Mesothelial cell of epicardium (in vitro differentiated cells): ENCODE data around the gene ADGRG4. TPM values are rescaled to one million over a fixed set of nuclear protein-coding genes. Genes with fewer than 3 reads are reported as not detected.

ENCODE experiments used
- DNase-seq, 2 experiments: peaks; one replicate each; pipeline ENCODE4 v3.0.0; 2021; ENCODE audit warnings: low spot score in 2 of 2; ENCODE audit not compliant: unreplicated experiment in 2 of 2
- H3K27ac Mint-ChIP-seq: 2 replicates; pipeline ENCODE4 v1.8.0; 2021; ENCODE audit warnings: mixed read lengths
- H3K27me3 Mint-ChIP-seq: 2 replicates; pipeline ENCODE4 v1.8.0; 2021; ENCODE audit warnings: low read depth, mixed read lengths
- H3K36me3 Mint-ChIP-seq: 2 replicates; pipeline ENCODE4 v1.8.0; 2021; ENCODE audit warnings: mixed read lengths
- H3K4me1 Mint-ChIP-seq: 2 replicates; pipeline ENCODE4 v1.8.0; 2021; ENCODE audit warnings: mixed read lengths
- H3K4me3 Mint-ChIP-seq: 2 replicates; pipeline ENCODE4 v1.8.0; 2021; ENCODE audit warnings: mild to moderate bottlenecking, moderate library complexity, mixed read lengths
- H3K9me3 Mint-ChIP-seq: 2 replicates; pipeline ENCODE4 v1.8.0; 2021; ENCODE audit warnings: mixed read lengths
- total RNA-seq: library from RNA; stranded (reverse); gene quantifications from 3 replicates; pipeline ENCODE4 v1.2.1, GENCODE V29; 2021
- TF ChIP-seq, protein P1 (sequence below): fragments of 200-600 bp; sonication (generic); IDR thresholded peaks from one replicate; pipeline ENCODE4 v1.5.0; 2021; ENCODE audit warnings: antibody characterized with exemption; ENCODE audit not compliant: unreplicated experiment

ADGRG4 gene
- total RNA-seq, 1 donor from 2014 or later = not detected

DNA sequence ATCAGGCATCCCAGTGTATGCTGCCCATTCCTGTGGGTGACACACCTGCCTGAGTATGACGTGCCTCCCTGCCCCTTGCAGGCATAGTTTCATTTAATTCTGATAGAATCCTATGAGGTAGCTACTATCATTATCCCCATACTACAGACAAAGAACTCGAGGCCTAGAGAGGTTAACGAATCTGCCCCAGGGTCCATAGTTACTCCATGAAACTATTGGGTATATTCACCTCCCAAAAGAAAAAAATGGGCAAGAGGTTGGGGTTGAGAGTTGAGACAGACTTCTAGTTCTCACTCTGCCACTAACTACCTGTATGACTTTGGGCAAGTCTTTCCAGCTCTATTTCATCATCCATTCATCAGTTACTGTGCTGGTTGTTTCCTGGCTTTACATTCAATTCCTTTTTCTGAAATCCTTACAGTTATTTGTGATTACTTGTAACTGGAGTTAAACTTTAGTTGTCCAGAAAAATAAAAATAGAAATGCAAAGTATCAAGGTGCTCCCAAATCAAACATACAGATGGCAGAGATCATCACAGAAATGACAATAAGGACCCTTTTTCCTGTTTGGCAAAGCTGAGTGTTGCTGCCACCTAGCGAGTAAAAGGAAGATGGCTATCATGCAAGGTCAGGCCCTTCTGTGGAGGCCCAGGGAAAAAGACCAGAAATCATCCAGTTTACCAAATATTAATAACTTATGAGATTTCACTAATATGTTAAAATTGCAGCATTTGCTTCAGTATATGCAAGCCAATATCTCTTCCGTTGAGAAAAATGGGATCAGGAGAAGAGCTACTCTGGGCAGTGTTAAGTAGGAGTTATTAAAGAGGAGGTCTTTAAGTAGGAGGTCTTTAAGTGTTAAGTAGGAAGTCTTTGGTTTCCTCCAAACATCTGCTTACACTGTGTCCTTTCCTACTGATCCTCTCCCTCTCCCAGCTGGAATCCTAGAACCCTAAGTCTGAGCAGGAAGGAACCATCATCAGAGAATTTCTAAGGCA lies 32.4 kb upstream of the ADGRG4 start:
- Mint-ChIP-seq H3K27ac (no peak overlapping the region), H3K4me1 (no peaks in the 10 kb centered on the region), H3K36me3 (no peaks in the 10 kb centered on the region), H3K27me3 (no peaks in the 10 kb centered on the region), H3K4me3 (no peak overlapping the region), H3K9me3 (peaks cover 6% of the 10 kb centered on the region)
- no peak for DNase-seq
- TF ChIP-seq, protein P1, sequence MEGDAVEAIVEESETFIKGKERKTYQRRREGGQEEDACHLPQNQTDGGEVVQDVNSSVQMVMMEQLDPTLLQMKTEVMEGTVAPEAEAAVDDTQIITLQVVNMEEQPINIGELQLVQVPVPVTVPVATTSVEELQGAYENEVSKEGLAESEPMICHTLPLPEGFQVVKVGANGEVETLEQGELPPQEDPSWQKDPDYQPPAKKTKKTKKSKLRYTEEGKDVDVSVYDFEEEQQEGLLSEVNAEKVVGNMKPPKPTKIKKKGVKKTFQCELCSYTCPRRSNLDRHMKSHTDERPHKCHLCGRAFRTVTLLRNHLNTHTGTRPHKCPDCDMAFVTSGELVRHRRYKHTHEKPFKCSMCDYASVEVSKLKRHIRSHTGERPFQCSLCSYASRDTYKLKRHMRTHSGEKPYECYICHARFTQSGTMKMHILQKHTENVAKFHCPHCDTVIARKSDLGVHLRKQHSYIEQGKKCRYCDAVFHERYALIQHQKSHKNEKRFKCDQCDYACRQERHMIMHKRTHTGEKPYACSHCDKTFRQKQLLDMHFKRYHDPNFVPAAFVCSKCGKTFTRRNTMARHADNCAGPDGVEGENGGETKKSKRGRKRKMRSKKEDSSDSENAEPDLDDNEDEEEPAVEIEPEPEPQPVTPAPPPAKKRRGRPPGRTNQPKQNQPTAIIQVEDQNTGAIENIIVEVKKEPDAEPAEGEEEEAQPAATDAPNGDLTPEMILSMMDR = peak; percentile 62

DNA sequence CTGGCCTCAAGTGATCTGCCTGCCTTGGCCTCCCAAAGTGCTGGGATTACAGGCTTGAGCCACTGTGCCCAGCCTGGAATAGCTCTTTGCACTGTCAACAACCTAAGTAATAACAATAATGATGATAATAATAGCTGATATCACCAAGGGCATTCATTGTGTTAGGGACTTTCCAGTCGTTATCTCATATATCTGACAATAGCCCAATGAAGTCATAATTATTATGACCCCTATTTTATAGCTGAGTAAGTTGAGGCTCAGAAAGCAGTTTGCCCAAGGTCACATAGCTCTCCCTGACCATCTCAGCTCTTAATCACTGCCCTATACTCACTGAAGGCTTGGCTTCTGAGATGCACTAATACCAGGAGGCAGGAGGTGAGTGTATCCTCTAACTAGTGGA lies 30.8 kb upstream of the ADGRG4 start:
- TF ChIP-seq, protein P1 = no peak
- DNase-seq = no peak
- H3K27ac Mint-ChIP-seq = no peak overlapping the region
- H3K27me3 Mint-ChIP-seq = no peaks in the 10 kb centered on the region
- no peaks in the 10 kb centered on the region for H3K36me3 Mint-ChIP-seq
- H3K9me3 Mint-ChIP-seq = peaks cover 6% of the 10 kb centered on the region
- no peaks in the 10 kb centered on the region for H3K4me1 Mint-ChIP-seq
- H3K4me3 Mint-ChIP-seq = no peak overlapping the region

DNA sequence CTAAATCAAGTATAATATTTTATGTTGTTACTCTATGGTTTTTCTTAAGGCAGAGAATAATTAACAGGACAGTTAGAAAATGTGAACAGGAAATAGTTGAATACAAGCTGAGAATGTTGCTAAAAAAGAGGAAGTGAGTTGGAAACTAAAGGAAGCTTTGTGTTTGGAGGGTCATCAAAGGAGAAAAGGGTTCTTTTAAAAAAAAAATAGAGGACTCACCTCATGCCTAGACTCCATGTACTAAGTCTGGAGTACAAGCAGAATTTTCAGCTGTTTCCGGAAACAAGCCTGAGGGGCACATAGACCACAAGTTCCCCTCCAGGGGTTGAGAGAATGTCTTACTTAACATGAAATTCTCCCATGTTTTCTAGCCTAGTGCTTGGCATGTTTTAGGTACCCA lies 29.5 kb upstream of the ADGRG4 start:
- Mint-ChIP-seq H3K4me1 (no peaks in the 10 kb centered on the region), H3K4me3 (no peak overlapping the region), H3K27me3 (no peaks in the 10 kb centered on the region), H3K36me3 (no peaks in the 10 kb centered on the region), H3K9me3 (peaks cover 2% of the 10 kb centered on the region), H3K27ac (no peak overlapping the region)
- DNase-seq = no peak
- TF ChIP-seq, protein P1 = no peak

DNA sequence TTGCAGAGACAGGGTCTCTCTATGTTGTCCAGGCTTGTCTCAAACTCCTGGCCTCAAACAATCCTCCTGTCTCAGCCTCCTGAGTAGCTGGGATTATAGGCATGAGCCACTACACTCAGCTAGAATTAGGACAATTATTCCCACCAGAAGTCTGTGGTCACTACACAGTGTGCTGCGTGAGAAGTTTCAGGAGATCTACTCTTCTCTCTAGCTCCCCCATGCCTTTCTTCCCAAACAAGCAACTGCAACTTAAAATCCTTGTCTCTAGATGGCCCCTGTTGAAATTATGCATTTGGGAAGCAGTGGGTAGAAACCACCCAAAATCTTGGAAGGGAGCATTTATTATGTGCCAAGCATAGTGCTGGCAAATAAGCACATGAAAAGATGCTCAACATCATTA lies 28.4 kb upstream of the ADGRG4 start:
- H3K9me3 Mint-ChIP-seq = peaks cover 6% of the 10 kb centered on the region
- no peak for DNase-seq
- H3K4me1 Mint-ChIP-seq = no peaks in the 10 kb centered on the region
- no peak overlapping the region for H3K4me3 Mint-ChIP-seq
- no peak overlapping the region for H3K27ac Mint-ChIP-seq
- H3K27me3 Mint-ChIP-seq = peaks cover 2% of the 10 kb centered on the region
- no peaks in the 10 kb centered on the region for H3K36me3 Mint-ChIP-seq
- TF ChIP-seq, protein P1 = no peak

DNA sequence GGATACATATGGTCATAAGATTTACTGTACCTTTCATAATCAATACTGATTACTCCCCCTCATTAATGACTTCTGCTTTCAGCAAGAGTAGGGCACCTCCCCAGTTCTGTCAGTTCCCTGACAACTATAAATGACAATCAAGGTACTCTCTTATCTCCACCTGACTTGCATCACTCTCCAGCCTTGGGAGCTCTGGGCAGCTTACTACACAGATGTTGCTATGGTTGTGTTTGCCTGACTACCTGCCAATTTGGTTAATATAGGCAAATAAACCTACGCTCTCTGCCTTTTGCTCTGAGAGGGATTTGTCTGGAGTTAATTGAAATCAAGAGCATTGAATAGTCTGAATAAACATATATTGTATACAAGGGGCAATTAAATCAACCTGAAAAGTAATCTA lies 26.8 kb upstream of the ADGRG4 start:
- H3K4me1 Mint-ChIP-seq = no peaks in the 10 kb centered on the region
- peaks cover 10% of the 10 kb centered on the region for H3K9me3 Mint-ChIP-seq
- H3K27me3 Mint-ChIP-seq = peaks cover 2% of the 10 kb centered on the region
- TF ChIP-seq, protein P1 = no peak
- no peak overlapping the region for H3K27ac Mint-ChIP-seq
- H3K4me3 Mint-ChIP-seq = no peak overlapping the region
- no peaks in the 10 kb centered on the region for H3K36me3 Mint-ChIP-seq
- DNase-seq = no peak
